GM23338 (cell line): ENCODE results near the gene UBQLN4.

ENCODE experiments used
- EZH2 ChIP-seq: fragments of 200-600 bp; sonication (generic); IDR thresholded peaks from one replicate; pipeline ENCODE4 v1.8.0; 2017; ENCODE audit warnings: antibody characterized with exemption, mild to moderate bottlenecking, low read depth; ENCODE audit not compliant: unreplicated experiment
- EZH2phosphoT487 ChIP-seq: fragments of 200-600 bp; sonication (generic); IDR thresholded peaks from one replicate; pipeline ENCODE4 v1.8.1; 2018; ENCODE audit warnings: antibody characterized with exemption; ENCODE audit not compliant: unreplicated experiment
- POLR2AphosphoS5 ChIP-seq: IDR thresholded peaks from 2 replicates; pipeline ENCODE4 v1.6.1; 2016; ENCODE audit warnings: antibody characterized with exemption, low read depth
- TF ChIP-seq, protein P1 (sequence below), 2 experiments: fragments of 200-600 bp in 1 of 2; sonication (generic) in 1 of 2; conservative IDR thresholded peaks; 2 replicates each; pipeline versions ENCODE4 v1.5.1 to v1.6.1; 2016 to 2017; ENCODE audit warnings: antibody characterized with exemption in 2 of 2, low read depth in 2 of 2, mild to moderate bottlenecking in 2 of 2, moderate library complexity in 1 of 2

DNA sequence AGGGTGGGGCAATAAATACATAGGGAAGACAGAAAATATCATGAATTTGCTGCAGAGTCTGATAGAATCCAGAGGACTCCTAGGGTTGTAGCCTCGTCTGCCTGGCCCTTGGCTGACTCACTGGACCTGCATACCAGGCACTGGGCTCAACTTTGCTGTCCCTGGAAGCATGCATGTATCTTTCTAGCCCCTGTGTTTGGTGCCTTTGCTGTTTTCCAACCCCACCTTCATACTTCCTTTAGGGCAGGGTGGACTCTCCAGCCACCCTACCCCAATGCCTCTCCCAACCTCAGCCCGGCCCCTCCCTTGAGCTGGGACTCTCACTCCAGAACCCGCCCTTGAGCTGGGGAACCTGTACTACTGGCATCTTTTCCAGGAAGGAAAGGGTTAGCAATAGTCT is 8.6 kb upstream of the UBQLN4 start:
- TF ChIP-seq EZH2 = no peak
- TF ChIP-seq, protein P1, sequence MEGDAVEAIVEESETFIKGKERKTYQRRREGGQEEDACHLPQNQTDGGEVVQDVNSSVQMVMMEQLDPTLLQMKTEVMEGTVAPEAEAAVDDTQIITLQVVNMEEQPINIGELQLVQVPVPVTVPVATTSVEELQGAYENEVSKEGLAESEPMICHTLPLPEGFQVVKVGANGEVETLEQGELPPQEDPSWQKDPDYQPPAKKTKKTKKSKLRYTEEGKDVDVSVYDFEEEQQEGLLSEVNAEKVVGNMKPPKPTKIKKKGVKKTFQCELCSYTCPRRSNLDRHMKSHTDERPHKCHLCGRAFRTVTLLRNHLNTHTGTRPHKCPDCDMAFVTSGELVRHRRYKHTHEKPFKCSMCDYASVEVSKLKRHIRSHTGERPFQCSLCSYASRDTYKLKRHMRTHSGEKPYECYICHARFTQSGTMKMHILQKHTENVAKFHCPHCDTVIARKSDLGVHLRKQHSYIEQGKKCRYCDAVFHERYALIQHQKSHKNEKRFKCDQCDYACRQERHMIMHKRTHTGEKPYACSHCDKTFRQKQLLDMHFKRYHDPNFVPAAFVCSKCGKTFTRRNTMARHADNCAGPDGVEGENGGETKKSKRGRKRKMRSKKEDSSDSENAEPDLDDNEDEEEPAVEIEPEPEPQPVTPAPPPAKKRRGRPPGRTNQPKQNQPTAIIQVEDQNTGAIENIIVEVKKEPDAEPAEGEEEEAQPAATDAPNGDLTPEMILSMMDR (conservative IDR thresholded peaks at IDR 0.05; ENCODE audit: low read depth in 2 of 2) = no peak
- TF ChIP-seq EZH2phosphoT487 = no peak
- no peak for TF ChIP-seq POLR2AphosphoS5
